ENCODE results near the gene SLC12A7.

The SLC12A7 gene

DNA sequence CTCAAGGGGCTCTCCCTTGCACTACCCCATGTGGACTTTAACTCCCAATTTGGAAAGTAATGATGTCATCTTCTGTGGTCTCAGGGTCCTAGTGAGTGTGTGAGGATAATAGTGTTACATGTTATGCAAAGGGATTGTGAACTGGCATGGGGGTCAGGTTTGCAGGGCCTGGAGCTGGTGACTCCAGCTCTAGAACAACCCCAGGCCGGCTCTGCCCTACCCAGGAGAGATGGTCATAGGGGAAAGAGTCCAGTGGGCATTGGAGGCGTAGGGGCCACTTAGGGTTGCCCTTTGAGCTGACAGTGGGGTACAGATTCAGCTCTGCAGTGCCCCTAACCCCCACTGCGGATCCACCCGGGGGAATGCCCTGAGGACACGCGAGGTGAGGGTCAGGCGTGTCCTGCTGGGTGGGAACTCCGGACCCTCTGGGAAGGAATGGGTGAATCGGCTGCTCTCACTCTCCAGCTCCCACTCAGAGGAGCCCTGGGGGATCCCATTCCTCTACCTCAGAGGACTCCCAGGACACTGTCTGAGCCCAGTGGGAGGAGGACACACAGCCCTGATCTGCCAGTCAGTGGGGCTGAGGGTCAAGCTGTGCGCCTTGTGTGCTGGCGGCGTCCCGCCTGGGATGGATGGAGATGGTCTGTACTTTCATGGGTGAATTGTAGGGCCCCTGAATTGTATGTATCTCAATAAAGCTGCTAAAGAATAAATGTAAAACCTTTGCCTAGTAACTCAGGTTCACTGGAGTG, 105.8 kb downstream of the SLC12A7 start:
- H3K27ac ChIP-seq = no peak overlapping the region
- TF ChIP-seq, protein P1, sequence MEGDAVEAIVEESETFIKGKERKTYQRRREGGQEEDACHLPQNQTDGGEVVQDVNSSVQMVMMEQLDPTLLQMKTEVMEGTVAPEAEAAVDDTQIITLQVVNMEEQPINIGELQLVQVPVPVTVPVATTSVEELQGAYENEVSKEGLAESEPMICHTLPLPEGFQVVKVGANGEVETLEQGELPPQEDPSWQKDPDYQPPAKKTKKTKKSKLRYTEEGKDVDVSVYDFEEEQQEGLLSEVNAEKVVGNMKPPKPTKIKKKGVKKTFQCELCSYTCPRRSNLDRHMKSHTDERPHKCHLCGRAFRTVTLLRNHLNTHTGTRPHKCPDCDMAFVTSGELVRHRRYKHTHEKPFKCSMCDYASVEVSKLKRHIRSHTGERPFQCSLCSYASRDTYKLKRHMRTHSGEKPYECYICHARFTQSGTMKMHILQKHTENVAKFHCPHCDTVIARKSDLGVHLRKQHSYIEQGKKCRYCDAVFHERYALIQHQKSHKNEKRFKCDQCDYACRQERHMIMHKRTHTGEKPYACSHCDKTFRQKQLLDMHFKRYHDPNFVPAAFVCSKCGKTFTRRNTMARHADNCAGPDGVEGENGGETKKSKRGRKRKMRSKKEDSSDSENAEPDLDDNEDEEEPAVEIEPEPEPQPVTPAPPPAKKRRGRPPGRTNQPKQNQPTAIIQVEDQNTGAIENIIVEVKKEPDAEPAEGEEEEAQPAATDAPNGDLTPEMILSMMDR (IDR thresholded peaks at IDR 0.05) = no peak
- intact Hi-C loops (cut with DNase I; ENCODE audit: low total_unique reads) = no loop called here
- H3K4me3 ChIP-seq = no peak overlapping the region
- peaks cover 0 to 76% of the 10 kb centered on the region in 2 donors for H3K27me3 ChIP-seq
- DNase-seq = peak; percentile 11 to 48
- H3K4me1 ChIP-seq = peaks cover 0 to 45% (median 28%) of the 10 kb centered on the region in 4 donors
- no peaks in the 10 kb centered on the region for H3K9me3 ChIP-seq
- no peaks in the 10 kb centered on the region for H3K36me3 ChIP-seq

DNA sequence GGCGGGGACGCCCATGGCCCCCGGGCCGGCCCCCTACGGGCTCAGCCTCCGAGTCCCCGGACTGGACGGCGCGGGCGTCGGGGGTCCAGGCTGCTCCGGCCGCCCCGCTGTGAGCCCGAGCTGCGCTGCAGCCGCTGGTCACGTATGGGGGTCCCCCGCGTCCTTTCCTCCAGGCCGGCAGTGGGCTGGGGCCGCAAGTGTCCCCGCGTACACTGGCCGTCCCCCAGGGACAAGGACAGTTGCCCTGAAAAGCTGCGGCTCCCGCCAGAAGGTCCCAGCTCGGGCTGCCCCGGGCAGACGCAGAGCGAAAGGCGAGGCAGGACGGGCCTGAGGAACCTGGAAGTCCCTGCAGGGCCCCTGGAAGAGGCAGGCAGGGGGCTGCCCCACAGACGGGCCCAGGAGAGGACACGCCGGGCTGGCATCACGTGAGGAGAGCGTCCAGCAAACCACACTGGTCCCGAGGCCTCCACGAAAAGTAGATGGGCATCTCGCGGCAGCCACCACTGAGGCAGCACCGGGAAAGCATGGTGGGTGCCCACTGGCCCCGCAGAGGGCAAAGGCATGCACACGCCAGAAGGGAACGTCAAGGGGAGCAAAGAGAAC, 106.5 kb downstream of the SLC12A7 start:
- Histone ChIP-seq H3K27me3 (peaks cover 0 to 69% of the 10 kb centered on the region in 2 donors), H3K4me1 (peaks cover 0 to 45% (median 28%) of the 10 kb centered on the region in 4 donors), H3K4me3 (peak overlapping the region; percentile 39 to 56), H3K9me3 (no peaks in the 10 kb centered on the region), H3K36me3 (no peaks in the 10 kb centered on the region), H3K27ac (no peak overlapping the region)
- TF ChIP-seq, protein P1 (IDR thresholded peaks at IDR 0.05) = no peak
- peak; percentile 16 to 62 for DNase-seq
- intact Hi-C loops (cut with DNase I; ENCODE audit: low total_unique reads) = no loop called here

DNA sequence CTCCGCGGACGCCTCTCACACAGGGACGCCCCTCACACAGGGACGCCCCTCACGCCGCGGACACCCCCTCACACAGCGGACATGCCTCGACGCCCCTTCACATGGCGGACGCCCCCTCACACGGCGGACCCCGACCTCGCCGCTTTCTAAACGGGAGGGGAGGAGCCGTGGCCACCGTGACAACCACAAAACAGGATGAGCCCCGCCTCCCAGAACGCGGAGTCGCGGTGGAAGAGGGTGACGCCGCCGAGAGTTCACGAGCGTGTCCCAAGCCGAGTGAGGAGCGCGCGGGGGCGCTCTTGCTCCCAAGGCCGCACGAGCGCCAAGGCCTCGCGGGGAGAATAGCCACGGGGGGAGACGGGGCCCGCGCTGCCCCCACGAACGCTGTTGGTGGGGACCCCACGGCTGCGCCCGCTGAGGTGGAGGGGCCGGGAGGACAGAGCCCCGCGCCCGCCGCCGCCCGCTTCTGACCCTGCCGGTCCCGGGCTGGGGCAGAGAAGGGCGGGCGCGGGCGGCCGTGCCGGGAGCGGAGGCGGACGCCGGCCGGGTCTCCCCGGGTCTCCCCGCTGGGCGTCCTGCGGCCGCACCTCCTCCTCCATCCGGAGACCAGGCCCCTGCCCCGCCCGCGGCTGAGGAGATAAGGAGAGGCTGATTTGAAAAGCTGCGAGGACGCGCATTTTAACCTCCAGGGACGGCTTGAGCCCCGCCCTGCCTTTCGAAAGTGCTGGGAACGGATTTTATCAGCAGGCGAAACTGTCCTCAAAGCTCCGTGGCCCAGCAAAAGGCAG, 107.2 kb downstream of the SLC12A7 start:
- peak overlapping the region; percentile 39 to 56 for H3K4me3 ChIP-seq
- TF ChIP-seq, protein P1 (IDR thresholded peaks at IDR 0.05) = peak in 1 of 2 experiments; percentile 7
- peak; percentile 52 to 71 for DNase-seq
- intact Hi-C loops (cut with DNase I; ENCODE audit: low total_unique reads) = no loop called here
- no peaks in the 10 kb centered on the region for H3K9me3 ChIP-seq
- no peaks in the 10 kb centered on the region for H3K36me3 ChIP-seq
- H3K27me3 ChIP-seq = peaks cover 0 to 69% of the 10 kb centered on the region in 2 donors
- H3K4me1 ChIP-seq = peaks cover 0 to 39% (median 28%) of the 10 kb centered on the region in 4 donors
- no peak overlapping the region for H3K27ac ChIP-seq

DNA sequence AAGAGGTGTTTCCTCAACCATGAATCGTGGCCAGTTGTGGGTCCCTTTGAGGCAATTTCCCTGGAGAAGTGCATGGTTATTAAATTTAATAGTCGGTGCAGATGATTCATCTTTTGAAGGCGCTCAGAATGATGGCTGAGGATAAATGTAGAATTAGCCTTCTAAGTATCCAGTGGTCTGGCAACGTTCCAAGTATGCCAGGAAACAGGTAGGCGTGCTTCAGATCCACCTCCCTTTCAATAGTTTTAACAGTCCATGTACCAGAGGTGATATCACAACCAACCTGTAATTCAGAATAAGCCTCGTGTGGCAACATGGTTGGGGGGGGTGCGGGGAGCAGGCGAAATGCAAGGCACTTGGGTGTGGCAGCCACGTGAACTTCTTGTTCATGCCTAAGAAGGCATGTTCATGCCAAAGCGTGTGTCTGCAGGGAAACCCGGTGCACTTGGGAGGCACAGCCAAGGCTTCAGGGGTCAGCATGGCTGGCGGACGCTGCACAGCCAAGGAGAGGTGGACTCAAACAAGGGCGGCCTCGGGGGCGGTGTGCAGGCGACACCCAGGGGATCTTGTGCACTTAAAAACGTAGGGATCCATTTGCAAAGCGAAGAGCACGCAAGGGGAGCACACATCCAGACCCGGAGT, 108.4 kb downstream of the SLC12A7 start:
- H3K4me1 ChIP-seq = peaks cover 0 to 26% (median 17%) of the 10 kb centered on the region in 4 donors
- TF ChIP-seq, protein P1 (IDR thresholded peaks at IDR 0.05) = no peak
- peak in 1 of 2 donors; percentile 16 for DNase-seq
- no peaks in the 10 kb centered on the region for H3K36me3 ChIP-seq
- intact Hi-C loops (cut with DNase I; ENCODE audit: low total_unique reads) = no loop called here
- no peak overlapping the region for H3K27ac ChIP-seq
- peak overlapping the region in 1 of 2 donors; percentile 56 for H3K4me3 ChIP-seq
- peaks cover 0 to 63% of the 10 kb centered on the region in 2 donors for H3K27me3 ChIP-seq
- no peaks in the 10 kb centered on the region for H3K9me3 ChIP-seq

DNA sequence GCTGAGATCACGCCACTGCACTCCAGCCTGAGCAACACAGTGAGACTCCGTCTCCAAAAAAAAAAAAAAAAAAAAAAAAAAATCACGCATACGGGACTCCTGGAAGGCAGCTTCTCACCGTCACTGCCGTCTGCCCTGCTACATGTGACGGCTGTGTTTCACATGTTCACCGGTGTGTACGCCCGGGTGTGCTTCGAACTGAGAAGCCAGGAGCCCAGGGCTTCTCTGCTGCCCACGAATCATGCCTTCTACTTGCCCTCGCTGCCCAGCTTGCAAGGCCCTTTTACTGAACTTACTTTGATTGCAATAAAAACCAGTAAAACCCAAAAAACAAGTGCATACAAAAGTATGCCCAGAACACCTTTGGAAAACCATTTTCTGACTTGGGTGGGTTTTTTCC, 109.0 kb downstream of the SLC12A7 start:
- H3K27me3 ChIP-seq = peaks cover 0 to 58% of the 10 kb centered on the region in 2 donors
- no peaks in the 10 kb centered on the region for H3K9me3 ChIP-seq
- TF ChIP-seq, protein P1 (IDR thresholded peaks at IDR 0.05) = no peak
- H3K4me3 ChIP-seq = no peak overlapping the region
- intact Hi-C loops (cut with DNase I; ENCODE audit: low total_unique reads) = no loop called here
- no peak overlapping the region for H3K27ac ChIP-seq
- peaks cover 0 to 22% (median 16%) of the 10 kb centered on the region in 4 donors for H3K4me1 ChIP-seq
- H3K36me3 ChIP-seq = no peaks in the 10 kb centered on the region
- peak; percentile 17 to 39 for DNase-seq
